ENCODE results near the gene SIDT2.
A peak's percentile ranks its signal among the peaks of the same experiment; 100 is the strongest.
"Not testable (repeated sequence)": the region's sequence is repeated elsewhere in the genome, so short reads cannot be mapped to it uniquely, and the experiment has no call there.

SIDT2 gene

DNA sequence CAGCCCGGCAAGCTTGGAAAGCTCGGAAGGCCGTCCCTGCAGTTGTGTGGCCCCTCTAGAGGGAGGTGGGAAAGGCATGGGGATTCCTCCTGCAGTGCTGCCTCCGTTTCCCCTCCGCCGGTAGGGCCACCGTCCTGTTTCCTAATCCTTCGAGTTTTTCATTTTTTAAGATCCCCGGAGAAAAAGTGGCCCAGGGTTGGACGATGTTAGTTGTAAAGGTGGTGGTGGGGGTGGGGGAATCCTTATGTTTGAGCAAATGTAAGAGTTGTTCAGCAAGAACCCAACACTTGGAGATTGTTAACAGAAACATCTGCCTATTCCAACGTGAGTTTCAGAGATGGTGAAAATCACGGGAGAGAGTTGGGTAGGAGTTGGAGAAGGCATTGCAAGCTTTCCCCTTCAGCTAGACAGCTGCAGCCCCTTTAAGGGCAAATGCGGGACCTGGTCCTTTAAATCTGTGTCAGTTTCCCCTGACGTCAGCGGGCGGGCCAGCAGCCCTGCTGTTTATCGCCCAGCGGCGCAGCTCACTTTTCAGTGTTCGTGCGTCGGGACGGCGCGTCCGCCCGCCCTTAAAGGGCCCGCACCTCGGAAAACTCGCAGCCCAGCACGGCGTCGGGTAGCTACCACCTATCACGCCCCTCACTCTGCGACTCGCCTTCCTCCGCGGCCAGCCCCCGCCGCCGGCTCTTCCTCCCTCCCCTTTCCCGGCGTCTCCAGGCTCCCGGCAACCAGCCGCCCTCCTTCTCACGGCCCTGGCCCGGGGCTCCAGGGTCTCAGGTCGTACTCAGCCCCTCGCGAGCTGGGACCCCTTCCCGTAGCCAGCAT lies at the start of gene SIDT2:
SIDT2 (plus strand) TSS at position 534 of the 825 bp plus-strand sequence. CDS start 521 bp downstream, outside the sequence.
- in situ Hi-C loops (cut with MboI; ENCODE audit: low sequenced_read_pairs) = no loop called here
- DNase-seq (ENCODE audit: low spot score in 2 of 2) = peak; percentile 90 to 94
- H3K9me3 ChIP-seq = no peaks in the 10 kb centered on the region
- H3K36me3 ChIP-seq (replicated peaks) = peaks cover 3% of the 10 kb centered on the region
- H3K4me1 ChIP-seq = peaks cover 20% of the 10 kb centered on the region
- H3K4me3 ChIP-seq = peak within 1 kb of the TSS; percentile 56
- H3K27me3 ChIP-seq (ENCODE audit: low read depth) = no peaks in the 10 kb centered on the region

GRCh38 chr11:117130396-117130795 lies 48.1 kb upstream of the SIDT2 start:
- not testable (repeated sequence) for H3K27me3 ChIP-seq (ENCODE audit: low read depth); H3K4me3 ChIP-seq; H3K9me3 ChIP-seq; H3K36me3 ChIP-seq (replicated peaks); DNase-seq (ENCODE audit: low spot score in 2 of 2); H3K4me1 ChIP-seq
- in situ Hi-C loops (cut with MboI; ENCODE audit: low sequenced_read_pairs) = loop anchor here (5.0 kb wide), 1 partner anchor 77 kb away; no protein-coding TSS in a partner anchor

DNA sequence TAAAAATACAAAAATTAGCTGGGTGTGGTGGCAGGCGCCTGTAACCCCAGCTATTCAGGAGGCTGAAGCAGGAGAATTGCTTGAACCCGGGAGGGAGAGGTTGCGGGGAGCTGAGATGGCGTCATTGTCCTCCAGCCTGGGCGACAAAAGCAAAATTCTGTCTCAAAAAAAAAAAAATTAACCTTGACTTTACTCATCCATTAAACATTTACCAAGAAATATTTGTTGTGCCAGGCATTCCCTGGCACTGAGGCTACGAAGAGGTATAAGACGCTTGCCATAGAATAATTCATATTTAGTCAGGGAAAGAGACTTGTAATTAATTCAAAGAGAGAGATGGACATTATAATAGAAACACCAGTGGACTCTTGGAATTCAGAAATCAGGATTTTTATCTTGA lies 47.7 kb upstream of the SIDT2 start:
- DNase-seq (ENCODE audit: low spot score in 2 of 2) = no peak
- in situ Hi-C loops (cut with MboI; ENCODE audit: low sequenced_read_pairs) = loop anchor here (5.0 kb wide), 1 partner anchor 76 kb away; no protein-coding TSS in a partner anchor
- Histone ChIP-seq H3K36me3 (replicated peaks) (no peaks in the 10 kb centered on the region), H3K27me3 (ENCODE audit: low read depth) (peaks cover 3% of the 10 kb centered on the region; the same call in 1 of the 2 replicates), H3K9me3 (no peaks in the 10 kb centered on the region), H3K4me1 (no peaks in the 10 kb centered on the region), H3K4me3 (no peak overlapping the region)

DNA sequence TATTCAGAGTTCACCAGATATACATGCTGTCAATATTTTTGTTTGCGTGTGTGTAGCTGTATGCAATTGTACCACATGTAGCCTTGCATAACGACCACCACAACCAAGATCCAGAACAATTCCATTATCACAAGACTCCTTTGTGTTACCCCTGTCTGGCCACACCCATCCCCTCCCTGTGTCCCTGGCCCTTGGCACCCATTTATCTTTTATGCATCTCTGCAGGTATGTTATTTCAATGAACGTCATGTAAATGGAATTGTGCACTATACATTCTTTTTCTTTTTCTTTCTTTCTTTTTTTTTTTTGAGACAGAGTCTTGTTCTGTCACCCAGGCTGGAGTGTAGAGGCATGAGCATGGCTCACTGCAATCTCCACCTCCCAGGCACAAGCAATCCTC lies 44.1 kb upstream of the SIDT2 start:
- no peak for DNase-seq (ENCODE audit: low spot score in 2 of 2)
- in situ Hi-C loops (cut with MboI; ENCODE audit: low sequenced_read_pairs) = loop anchor here (5.0 kb wide), 1 partner anchor 73 kb away; no protein-coding TSS in a partner anchor
- Histone ChIP-seq H3K4me3 (no peak overlapping the region), H3K4me1 (no peaks in the 10 kb centered on the region), H3K27me3 (ENCODE audit: low read depth) (no peaks in the 10 kb centered on the region), H3K9me3 (no peaks in the 10 kb centered on the region), H3K36me3 (replicated peaks) (no peaks in the 10 kb centered on the region)

DNA sequence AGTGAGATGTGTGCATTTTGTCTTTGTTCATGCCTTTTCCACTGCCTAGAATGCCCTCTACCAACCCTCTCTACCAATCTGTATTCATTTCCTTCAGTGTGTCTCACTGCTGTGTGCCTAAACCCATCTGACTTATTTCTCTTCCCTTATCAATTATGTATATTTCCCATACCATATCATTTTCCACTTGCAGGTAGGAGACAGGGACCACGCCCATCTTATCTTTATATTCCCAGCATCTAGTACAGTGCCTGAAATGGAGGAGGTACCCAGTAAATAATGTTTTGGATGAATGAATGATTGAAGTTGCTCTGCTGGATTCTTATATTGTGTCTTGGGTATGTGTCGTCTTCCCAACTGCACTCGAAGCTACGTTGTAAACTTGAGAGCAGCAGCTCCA lies 43.6 kb upstream of the SIDT2 start:
- H3K27me3 ChIP-seq (ENCODE audit: low read depth); H3K4me3 ChIP-seq; DNase-seq (ENCODE audit: low spot score in 2 of 2); H3K36me3 ChIP-seq (replicated peaks); H3K4me1 ChIP-seq; H3K9me3 ChIP-seq: not testable (repeated sequence)
- in situ Hi-C loops (cut with MboI; ENCODE audit: low sequenced_read_pairs) = loop anchor here (5.0 kb wide), 1 partner anchor 72 kb away; no protein-coding TSS in a partner anchor

- H3K9me3 ChIP-seq; in situ Hi-C loops (cut with MboI; ENCODE audit: low sequenced_read_pairs); DNase-seq (ENCODE audit: low spot score in 2 of 2); H3K36me3 ChIP-seq (replicated peaks); H3K4me1 ChIP-seq; H3K27me3 ChIP-seq (ENCODE audit: low read depth); H3K4me3 ChIP-seq: not testable (repeated sequence)
Observed at GRCh38 chr11:117137223-117138086, 41.1 kb upstream of the SIDT2 start.

GRCh38 chr11:117143390-117143789 lies 35.2 kb upstream of the SIDT2 start:
- Histone ChIP-seq H3K9me3 (no peaks in the 10 kb centered on the region; the same call in 1 of the 2 replicates), H3K4me3 (peak overlapping the region; percentile 72), H3K36me3 (replicated peaks) (peaks cover 21% of the 10 kb centered on the region), H3K27me3 (ENCODE audit: low read depth) (no peaks in the 10 kb centered on the region), H3K4me1 (peaks cover 13% of the 10 kb centered on the region)
- in situ Hi-C loops (cut with MboI; ENCODE audit: low sequenced_read_pairs) = no loop called here
- peak; percentile 49 to 58 for DNase-seq (ENCODE audit: low spot score in 2 of 2)

DNA sequence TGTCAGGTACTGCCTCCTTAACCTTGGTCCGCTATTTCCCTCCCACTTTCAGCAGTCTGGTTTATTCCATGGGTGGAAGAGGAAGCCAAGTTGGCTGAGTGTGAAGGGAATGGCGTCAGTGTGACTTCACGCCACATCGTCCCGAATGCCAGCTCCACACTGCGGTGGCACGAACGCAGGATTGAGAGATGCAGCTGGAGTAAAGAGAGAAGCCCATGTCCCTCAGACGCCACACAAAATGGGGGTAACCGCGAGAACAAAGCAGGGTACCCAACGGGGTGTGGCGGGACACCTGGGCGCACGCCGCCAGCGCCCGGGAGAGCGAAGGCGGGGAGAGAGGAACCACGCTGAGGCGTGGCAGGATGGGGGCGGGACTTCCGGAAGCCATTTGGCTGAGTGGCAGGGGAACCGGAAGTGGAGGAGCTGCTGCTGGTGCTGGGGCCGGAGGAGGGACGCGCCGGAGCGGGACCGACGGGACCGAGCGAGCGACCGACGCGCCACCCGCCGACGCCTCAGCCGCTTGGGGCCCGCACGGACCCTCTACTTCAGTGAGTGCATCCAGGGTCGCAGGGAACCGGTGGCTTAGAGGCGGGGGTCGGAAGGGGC lies 34.6 kb upstream of the SIDT2 start, which contains the start of gene PAFAH1B2:
PAFAH1B2 (plus strand) TSS at position 417 of the 606 bp plus-strand sequence. CDS start 8,161 bp downstream, outside the sequence.
- Histone ChIP-seq H3K27me3 (ENCODE audit: low read depth) (no peaks in the 10 kb centered on the region), H3K4me3 (peak within 1 kb of the TSS; percentile 72), H3K9me3 (no peaks in the 10 kb centered on the region; the same call in 1 of the 2 replicates), H3K36me3 (replicated peaks) (peaks cover 24% of the 10 kb centered on the region), H3K4me1 (peaks cover 13% of the 10 kb centered on the region)
- in situ Hi-C loops (cut with MboI; ENCODE audit: low sequenced_read_pairs) = no loop called here
- peak; percentile 94 to 98 for DNase-seq (ENCODE audit: low spot score in 2 of 2)

GRCh38 chr11:117144477-117145392 lies 33.8 kb upstream of the SIDT2 start:
- in situ Hi-C loops (cut with MboI; ENCODE audit: low sequenced_read_pairs) = no loop called here
- H3K27me3 ChIP-seq (ENCODE audit: low read depth) = no peaks in the 10 kb centered on the region
- peaks cover 13% of the 10 kb centered on the region for H3K4me1 ChIP-seq
- H3K4me3 ChIP-seq = peak overlapping the region; percentile 72
- no peaks in the 10 kb centered on the region; the same call in 1 of the 2 replicates for H3K9me3 ChIP-seq
- peaks cover 24% of the 10 kb centered on the region for H3K36me3 ChIP-seq (replicated peaks)
- DNase-seq (ENCODE audit: low spot score in 2 of 2) = peak; percentile 39 to 71

DNA sequence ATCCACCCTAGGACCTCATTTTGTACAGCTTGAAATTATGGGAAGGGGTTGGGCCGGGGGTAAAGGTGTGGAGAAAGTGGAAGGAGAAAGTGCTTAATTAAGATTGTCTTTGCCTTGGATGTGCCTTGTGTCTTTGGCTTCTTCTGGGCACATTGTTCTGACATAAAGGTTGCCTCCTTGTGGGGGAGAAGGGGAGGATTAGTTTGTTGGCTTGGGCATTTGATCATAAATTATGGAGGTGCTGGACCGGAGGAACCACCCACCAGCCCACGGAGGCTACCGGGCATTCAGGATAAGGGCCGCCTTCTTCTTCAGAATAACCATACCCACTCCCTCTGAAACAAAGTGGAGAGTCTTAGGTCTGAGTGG lies 33.2 kb upstream of the SIDT2 start:
- no peaks in the 10 kb centered on the region; the same call in 1 of the 2 replicates for H3K9me3 ChIP-seq
- peaks cover 13% of the 10 kb centered on the region for H3K4me1 ChIP-seq
- in situ Hi-C loops (cut with MboI; ENCODE audit: low sequenced_read_pairs) = no loop called here
- H3K36me3 ChIP-seq (replicated peaks) = peaks cover 28% of the 10 kb centered on the region
- peak; percentile 64 to 66 for DNase-seq (ENCODE audit: low spot score in 2 of 2)
- no peaks in the 10 kb centered on the region for H3K27me3 ChIP-seq (ENCODE audit: low read depth)
- peak overlapping the region; percentile 72 for H3K4me3 ChIP-seq

GRCh38 chr11:117146521-117146920 lies 32.0 kb upstream of the SIDT2 start:
- in situ Hi-C loops (cut with MboI; ENCODE audit: low sequenced_read_pairs) = no loop called here
- H3K27me3 ChIP-seq (ENCODE audit: low read depth) = no peaks in the 10 kb centered on the region

GRCh38 chr11:117152066-117152465 lies 26.5 kb upstream of the SIDT2 start:
- H3K4me1 ChIP-seq = peaks cover 13% of the 10 kb centered on the region
- no peak overlapping the region for H3K4me3 ChIP-seq
- DNase-seq (ENCODE audit: low spot score in 2 of 2) = no peak
- peaks cover 37% of the 10 kb centered on the region for H3K36me3 ChIP-seq (replicated peaks)
- H3K27me3 ChIP-seq (ENCODE audit: low read depth) = no peaks in the 10 kb centered on the region
- in situ Hi-C loops (cut with MboI; ENCODE audit: low sequenced_read_pairs) = no loop called here
- no peaks in the 10 kb centered on the region for H3K9me3 ChIP-seq

More at GRCh38 chr11:117146521-117146920, 32.0 kb upstream of the SIDT2 start:
- DNase-seq (ENCODE audit: low spot score in 2 of 2) = no peak
- H3K4me3 ChIP-seq = no peak overlapping the region
- H3K9me3 ChIP-seq = no peaks in the 10 kb centered on the region; the same call in 1 of the 2 replicates
- peaks cover 28% of the 10 kb centered on the region for H3K36me3 ChIP-seq (replicated peaks)
- peaks cover 13% of the 10 kb centered on the region for H3K4me1 ChIP-seq
